A673 (cell line): Measurements from ENCODE around the gene CEBPB.

Source experiments
- CTCF ChIP-seq: fragments of 300-800, 200-600 bp; sonication (generic); conservative IDR thresholded peaks from 2 replicates; pipeline ENCODE4 v1.5.1; 2017; ENCODE audit warnings: low read depth, mild to moderate bottlenecking, antibody characterized with exemption, low read length, moderate library complexity, mixed read lengths
- EZH2 ChIP-seq: fragments of 200-600 bp; sonication (generic); IDR thresholded peaks from 2 replicates; pipeline ENCODE4 v1.6.1; 2017; ENCODE audit warnings: borderline replicate concordance, low read depth, mild to moderate bottlenecking, mixed read lengths, antibody characterized with exemption, low read length; ENCODE audit not compliant: poor library complexity, severe bottlenecking

DNA sequence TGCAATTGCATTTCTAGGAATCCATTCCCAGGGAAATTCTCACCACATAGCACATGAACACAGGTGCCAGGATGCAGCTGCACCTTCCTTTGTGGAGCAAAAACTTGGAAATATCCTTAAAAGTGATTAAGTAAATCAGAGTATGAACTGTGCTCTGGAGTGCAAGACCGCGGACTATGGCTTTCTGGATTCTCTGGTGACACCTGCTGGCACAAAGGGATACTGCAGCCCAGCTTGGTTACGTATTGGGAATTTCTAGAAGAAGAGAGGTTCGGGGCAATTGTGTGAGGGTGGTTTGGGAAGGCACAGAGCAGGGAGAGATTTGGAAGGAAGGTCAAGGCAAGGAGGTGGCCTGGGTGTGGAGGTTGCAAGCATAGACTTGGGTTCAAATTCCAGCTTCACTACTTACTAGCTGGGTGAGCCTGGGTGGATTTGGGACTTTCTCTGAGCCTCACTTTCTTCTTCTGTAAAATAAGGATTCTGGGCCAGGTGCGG lies 21.3 kb upstream of the CEBPB start:
- TF ChIP-seq CTCF = peak; percentile 97
- no peak for TF ChIP-seq EZH2
